ENCODE results near the gene CENPE. TPM values are rescaled to one million over a fixed set of nuclear protein-coding genes. Genes with fewer than 3 reads are reported as not detected.

The CENPE gene
- total RNA-seq, 1 donor, result 13.0 TPM

DNA sequence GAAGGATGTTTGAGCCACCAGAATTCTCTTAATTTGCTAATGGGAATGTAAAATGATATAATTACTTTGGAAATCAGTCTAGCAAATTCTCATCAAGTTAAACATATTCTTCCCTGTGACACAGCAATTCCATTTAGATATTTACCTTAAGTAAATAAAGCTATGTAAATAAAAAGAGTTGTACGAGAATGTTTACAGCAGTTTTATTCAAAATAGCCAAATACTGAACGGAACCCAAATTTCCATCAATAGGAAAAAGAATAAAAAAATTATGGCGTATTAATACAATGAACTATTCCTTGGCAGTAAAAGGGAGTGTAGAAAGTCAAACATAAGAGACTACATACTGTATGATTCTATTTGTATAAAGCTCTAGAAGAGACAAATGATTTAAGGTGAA is 45.8 kb downstream of the CENPE start:
- Histone ChIP-seq H3K27me3 (ENCODE audit: insufficient read depth, low read length) (no peaks in the 10 kb centered on the region), H3K4me1 (ENCODE audit: insufficient read depth, low read length) (peaks cover 7% of the 10 kb centered on the region), H3K4me3 (ENCODE audit: insufficient read depth, low read length) (no peak overlapping the region), H3K36me3 (ENCODE audit: insufficient read depth, low read length) (peaks cover 14% of the 10 kb centered on the region), H2AFZ (ENCODE audit: low read length) (no peak overlapping the region), H4K20me1 (ENCODE audit: insufficient read depth, low read length) (no peaks in the 10 kb centered on the region), H3K4me2 (ENCODE audit: insufficient read depth, low read length) (no peak overlapping the region), H3K79me2 (ENCODE audit: insufficient read depth, low read length) (no peaks in the 10 kb centered on the region), H3K9me3 (ENCODE audit: low read depth, low read length) (no peaks in the 10 kb centered on the region), H3K27ac (ENCODE audit: low read depth, low read length) (no peak overlapping the region)
- TF ChIP-seq, protein P1, sequence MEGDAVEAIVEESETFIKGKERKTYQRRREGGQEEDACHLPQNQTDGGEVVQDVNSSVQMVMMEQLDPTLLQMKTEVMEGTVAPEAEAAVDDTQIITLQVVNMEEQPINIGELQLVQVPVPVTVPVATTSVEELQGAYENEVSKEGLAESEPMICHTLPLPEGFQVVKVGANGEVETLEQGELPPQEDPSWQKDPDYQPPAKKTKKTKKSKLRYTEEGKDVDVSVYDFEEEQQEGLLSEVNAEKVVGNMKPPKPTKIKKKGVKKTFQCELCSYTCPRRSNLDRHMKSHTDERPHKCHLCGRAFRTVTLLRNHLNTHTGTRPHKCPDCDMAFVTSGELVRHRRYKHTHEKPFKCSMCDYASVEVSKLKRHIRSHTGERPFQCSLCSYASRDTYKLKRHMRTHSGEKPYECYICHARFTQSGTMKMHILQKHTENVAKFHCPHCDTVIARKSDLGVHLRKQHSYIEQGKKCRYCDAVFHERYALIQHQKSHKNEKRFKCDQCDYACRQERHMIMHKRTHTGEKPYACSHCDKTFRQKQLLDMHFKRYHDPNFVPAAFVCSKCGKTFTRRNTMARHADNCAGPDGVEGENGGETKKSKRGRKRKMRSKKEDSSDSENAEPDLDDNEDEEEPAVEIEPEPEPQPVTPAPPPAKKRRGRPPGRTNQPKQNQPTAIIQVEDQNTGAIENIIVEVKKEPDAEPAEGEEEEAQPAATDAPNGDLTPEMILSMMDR (IDR thresholded peaks at IDR 0.05; ENCODE audit: extremely low read depth, low read depth, low read length), result no peak
- DNase-seq (ENCODE audit: insufficient read length, low spot score, missing footprints), result no peak

- peak overlapping the region; percentile 66 for H3K27ac ChIP-seq (ENCODE audit: low read depth, low read length)
- DNase-seq (ENCODE audit: insufficient read length, low spot score, missing footprints), result peak; percentile 11
Observed at GRCh38 chr4:103150677-103151076, 47.5 kb downstream of the CENPE start.

GRCh38 chr4:103144926-103145325 is 53.2 kb downstream of the CENPE start:
- no peaks in the 10 kb centered on the region for H4K20me1 ChIP-seq (ENCODE audit: insufficient read depth, low read length)
- H3K27me3 ChIP-seq (ENCODE audit: insufficient read depth, low read length), result no peaks in the 10 kb centered on the region
- H3K27ac ChIP-seq (ENCODE audit: low read depth, low read length), result no peak overlapping the region
- H3K4me2 ChIP-seq (ENCODE audit: insufficient read depth, low read length), result no peak overlapping the region
- peaks cover 15% of the 10 kb centered on the region for H3K36me3 ChIP-seq (ENCODE audit: insufficient read depth, low read length)
- H3K4me1 ChIP-seq (ENCODE audit: insufficient read depth, low read length), result no peaks in the 10 kb centered on the region
- no peak overlapping the region for H3K4me3 ChIP-seq (ENCODE audit: insufficient read depth, low read length)
- TF ChIP-seq, protein P1 (IDR thresholded peaks at IDR 0.05; ENCODE audit: extremely low read depth, low read depth, low read length), result no peak
- H2AFZ ChIP-seq (ENCODE audit: low read length), result no peak overlapping the region
- H3K9me3 ChIP-seq (ENCODE audit: low read depth, low read length), result no peaks in the 10 kb centered on the region
- DNase-seq (ENCODE audit: insufficient read length, low spot score, missing footprints), result no peak
- no peaks in the 10 kb centered on the region for H3K79me2 ChIP-seq (ENCODE audit: insufficient read depth, low read length)

More at GRCh38 chr4:103150677-103151076, 47.5 kb downstream of the CENPE start:
- no peaks in the 10 kb centered on the region for H4K20me1 ChIP-seq (ENCODE audit: insufficient read depth, low read length)
- H3K4me2 ChIP-seq (ENCODE audit: insufficient read depth, low read length), result no peak overlapping the region
- no peaks in the 10 kb centered on the region for H3K79me2 ChIP-seq (ENCODE audit: insufficient read depth, low read length)
- peaks cover 7% of the 10 kb centered on the region for H3K4me1 ChIP-seq (ENCODE audit: insufficient read depth, low read length)
- no peaks in the 10 kb centered on the region for H3K9me3 ChIP-seq (ENCODE audit: low read depth, low read length)
- no peak overlapping the region for H3K4me3 ChIP-seq (ENCODE audit: insufficient read depth, low read length)
- no peak overlapping the region for H2AFZ ChIP-seq (ENCODE audit: low read length)
- TF ChIP-seq, protein P1 (IDR thresholded peaks at IDR 0.05; ENCODE audit: extremely low read depth, low read depth, low read length), result no peak
- no peaks in the 10 kb centered on the region for H3K27me3 ChIP-seq (ENCODE audit: insufficient read depth, low read length)
- H3K36me3 ChIP-seq (ENCODE audit: insufficient read depth, low read length), result peaks cover 14% of the 10 kb centered on the region

DNA sequence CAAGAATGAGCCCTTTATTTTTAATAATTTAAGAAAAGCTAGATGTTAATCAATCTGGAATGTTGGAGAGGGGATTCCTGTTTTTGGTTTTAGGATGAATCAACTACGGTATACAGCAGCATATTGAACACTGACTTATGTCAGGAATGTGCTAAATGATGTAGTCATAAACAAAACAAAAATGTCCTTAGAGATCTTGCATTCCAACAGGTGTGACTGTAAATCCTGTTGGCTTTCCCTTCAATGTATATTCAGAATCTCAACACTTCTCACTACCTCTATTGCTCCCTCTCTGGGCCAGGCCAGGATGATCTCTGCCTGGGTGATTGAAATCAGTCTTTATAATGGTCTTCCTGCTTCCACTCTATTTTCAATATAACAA is 60.7 kb downstream of the CENPE start:
- Histone ChIP-seq H3K4me1 (ENCODE audit: insufficient read depth, low read length) (peaks cover 3% of the 10 kb centered on the region), H3K36me3 (ENCODE audit: insufficient read depth, low read length) (peaks cover 25% of the 10 kb centered on the region), H3K27me3 (ENCODE audit: insufficient read depth, low read length) (no peaks in the 10 kb centered on the region), H3K27ac (ENCODE audit: low read depth, low read length) (peak overlapping the region; percentile 16), H3K79me2 (ENCODE audit: insufficient read depth, low read length) (no peaks in the 10 kb centered on the region), H3K4me3 (ENCODE audit: insufficient read depth, low read length) (no peak overlapping the region), H4K20me1 (ENCODE audit: insufficient read depth, low read length) (no peaks in the 10 kb centered on the region), H3K4me2 (ENCODE audit: insufficient read depth, low read length) (peak overlapping the region; percentile 4), H2AFZ (ENCODE audit: low read length) (peak overlapping the region; percentile 12), H3K9me3 (ENCODE audit: low read depth, low read length) (no peaks in the 10 kb centered on the region)
- peak; percentile 4 for DNase-seq (ENCODE audit: insufficient read length, low spot score, missing footprints)
- TF ChIP-seq, protein P1 (IDR thresholded peaks at IDR 0.05; ENCODE audit: extremely low read depth, low read depth, low read length), result no peak
